ENCODE data around the gene FANCL.

FANCL gene

GRCh38 chr2:58110765-58111164 lies 130.4 kb downstream of the FANCL start:
- no peak for TF ChIP-seq Cebpa-rat (IDR thresholded peaks at IDR 0.05)
- no peaks in the 10 kb centered on the region for H3K27me3 ChIP-seq
- no peak overlapping the region for H3K4me3 ChIP-seq
- H3K36me3 ChIP-seq: peaks cover 0 to 18% (median 5%) of the 10 kb centered on the region in 11 experiments; a peak in 8 of 22 replicates
- H3K4me2 ChIP-seq: no peak overlapping the region
- no peaks in the 10 kb centered on the region for H3K9me3 ChIP-seq (replicated peaks in 1 of 11)
- H3K27ac ChIP-seq: no peak overlapping the region; a peak in 1 of 22 replicates
- no peaks in the 10 kb centered on the region; a peak in 1 of 22 replicates for H4K20me1 ChIP-seq
- H3K4me1 ChIP-seq: peaks cover 0 to 57% (median 7%) of the 10 kb centered on the region in 10 experiments; a peak in 9 of 20 replicates
- no peak overlapping the region for H3K9ac ChIP-seq

- no peak for TF ChIP-seq Cebpa-rat (IDR thresholded peaks at IDR 0.05)
- H4K20me1 ChIP-seq: no peaks in the 10 kb centered on the region; a peak in 1 of 22 replicates
- 0 out of 22 replicates have a peak overlapping the region, but pooled peaks of 1 of the 11 experiments have one; percentile 72 for H3K27ac ChIP-seq
- H3K27me3 ChIP-seq: no peaks in the 10 kb centered on the region
- H3K4me3 ChIP-seq: no peak overlapping the region
- H3K9ac ChIP-seq: no peak overlapping the region
- peaks cover 0 to 18% (median 5%) of the 10 kb centered on the region in 11 experiments; a peak in 8 of 22 replicates for H3K36me3 ChIP-seq
- peaks cover 0 to 57% (median 7%) of the 10 kb centered on the region in 10 experiments; a peak in 9 of 20 replicates for H3K4me1 ChIP-seq
- peak overlapping the region in 1 of 11 experiments; percentile 80; a peak in 2 of 22 replicates for H3K4me2 ChIP-seq
- H3K9me3 ChIP-seq (replicated peaks in 1 of 11): no peaks in the 10 kb centered on the region
Observed at GRCh38 chr2:58109481-58109880, 131.6 kb downstream of the FANCL start.

Data from BLaER1 treated with 17β-estradiol and CSF1 and Interleukin-3, amounts not matched to agents 10 nM and 100 nM (cell line).